GF-D8 (cell line): ENCODE measurements around the gene MRFAP1L1.
"Not testable (repeated sequence)": the region's sequence is repeated elsewhere in the genome, so short reads cannot be mapped to it uniquely, and the experiment has no call there.

Source experiments
- DNase-seq: peaks from one replicate; lab custom pipeline; 2025; lab: John Stamatoyannopoulos, UW

MRFAP1L1 gene

GRCh38 chr4:6688879-6689505 is 20.7 kb downstream of the MRFAP1L1 start:
- DNase-seq, result peak; percentile 70

GRCh38 chr4:6687947-6688878 is 21.5 kb downstream of the MRFAP1L1 start:
- DNase-seq, result no peak

GRCh38 chr4:6686104-6686787 is 23.4 kb downstream of the MRFAP1L1 start:
- no peak for DNase-seq

GRCh38 chr4:6684656-6685055 is 25.0 kb downstream of the MRFAP1L1 start:
- no peak for DNase-seq

- DNase-seq, result peak; percentile 79
Observed at GRCh38 chr4:6682862-6683590, 26.6 kb downstream of the MRFAP1L1 start.

GRCh38 chr4:6681191-6681590 is 28.5 kb downstream of the MRFAP1L1 start:
- no peak for DNase-seq

- DNase-seq, result no peak
Observed at GRCh38 chr4:6680372-6681034, 29.2 kb downstream of the MRFAP1L1 start.

- DNase-seq, result no peak
Observed at GRCh38 chr4:6676722-6677558, 32.7 kb downstream of the MRFAP1L1 start.

GRCh38 chr4:6674500-6675149 is 35.0 kb downstream of the MRFAP1L1 start:
- DNase-seq, result no peak

- DNase-seq, result peak; percentile 90
Observed at GRCh38 chr4:6673660-6674499, 35.8 kb downstream of the MRFAP1L1 start.

GRCh38 chr4:6673191-6673659 is 36.4 kb downstream of the MRFAP1L1 start:
- DNase-seq, result peak; percentile 47

GRCh38 chr4:6672541-6673190 is 37.0 kb downstream of the MRFAP1L1 start:
- not testable (repeated sequence) for DNase-seq

- DNase-seq, result no peak
Observed at GRCh38 chr4:6672131-6672530, 37.5 kb downstream of the MRFAP1L1 start.

- DNase-seq, result no peak
Observed at GRCh38 chr4:6671648-6672047, 38.0 kb downstream of the MRFAP1L1 start.

- DNase-seq, result no peak
Observed at GRCh38 chr4:6668391-6668790, 41.3 kb downstream of the MRFAP1L1 start.

- DNase-seq, result no peak
Observed at GRCh38 chr4:6665320-6665654, 44.4 kb downstream of the MRFAP1L1 start.

- no peak for DNase-seq
Observed at GRCh38 chr4:6663596-6664393, 45.9 kb downstream of the MRFAP1L1 start.

- DNase-seq, result no peak
Observed at GRCh38 chr4:6662591-6662990, 47.1 kb downstream of the MRFAP1L1 start.
